GM12878 (cell line): Measurements from ENCODE around the gene ARHGEF16. TPM values are rescaled to one million over a fixed set of nuclear protein-coding genes. Genes with fewer than 3 reads are reported as not detected.

Experiments used
- ATAC-seq: fragments of 200-7000 bp; cut with Tn5 transposase; 3 replicates; pipeline ENCODE4 v1.9.1; 2020; ENCODE audit warnings: mild to moderate bottlenecking, moderate library complexity
- BruUV-seq: library from RNA; stranded (reverse); fragments of 400-500 nt; replicated peaks from 2 replicates; lab custom pipeline; 2021; lab: Mats Ljungman, UMichigan
- CTCF ChIA-PET: fragments of 300-600 bp; sonication (Branson Sonifier 250); formaldehyde crosslinking; extraction: SDS; loops from one replicate; lab custom pipeline; 2021; ENCODE audit warnings: inconsistent platforms; lab: Yijun Ruan, JAX
- POLR2A ChIA-PET: fragments of 350-600 bp; formaldehyde crosslinking; extraction: SDS; loops from one replicate; lab custom pipeline; 2021; ENCODE audit warnings: inconsistent platforms; lab: Charles Lee
- RAD21 ChIA-PET: fragments of 300-600 bp; sonication (Branson Sonifier 250); formaldehyde crosslinking; loops from one replicate; lab custom pipeline; 2023; ENCODE audit warnings: antibody characterized with exemption; ENCODE audit not compliant: unreplicated experiment; lab: Charles Lee
- SMC1A ChIA-PET: fragments of 300-600 bp; sonication (Branson Sonifier 250); formaldehyde crosslinking; loops from one replicate; lab custom pipeline; 2023; ENCODE audit not compliant: unreplicated experiment, uncharacterized antibody; lab: Charles Lee
- DNase-seq: peaks from one replicate; pipeline ENCODE4 v3.0.0-alpha.2; 2011; ENCODE audit warnings: low read depth, low spot score
- FAIRE-seq: peaks from 3 replicates; lab custom pipeline; 2011; peaks lifted over from hg19 to GRCh38; lab: Jason Lieb, UNC
- H2AFZ ChIP-seq: 2 replicates; pipeline ENCODE4 v1.6.0; 2011; ENCODE audit warnings: low read depth, low read length, control low read depth; ENCODE audit not compliant: control insufficient read depth
- H3K27ac ChIP-seq: 2 replicates; pipeline ENCODE4 v1.5.1; 2011; ENCODE audit warnings: control low read depth; ENCODE audit not compliant: control insufficient read depth, insufficient read depth
- H3K27me3 ChIP-seq, 2 experiments: replicated peaks in 1 of 2; 2 replicates each; pipeline versions ENCODE4 v1.6.0 to v1.6.1; 2011; ENCODE audit warnings: low read length in 1 of 2; ENCODE audit not compliant: control insufficient read depth in 2 of 2, insufficient read depth in 2 of 2
- H3K36me3 ChIP-seq, 2 experiments: 2 replicates each; pipeline ENCODE4 v1.5.1; 2011; ENCODE audit warnings: low read length in 1 of 2; ENCODE audit not compliant: control insufficient read depth in 2 of 2, insufficient read depth in 2 of 2
- H3K4me1 ChIP-seq: 2 replicates; pipeline ENCODE4 v1.6.1; 2011; ENCODE audit warnings: mild to moderate bottlenecking, low read length, moderate library complexity, mixed read lengths; ENCODE audit not compliant: control insufficient read depth, insufficient read depth
- H3K4me2 ChIP-seq: 2 replicates; pipeline ENCODE4 v1.6.0; 2011; ENCODE audit warnings: control low read depth; ENCODE audit not compliant: control insufficient read depth, insufficient read depth
- H3K4me3 ChIP-seq: fragments of 200-600 bp; sonication (generic); 2 replicates; pipeline ENCODE4 v1.5.1; 2016
- H3K79me2 ChIP-seq: 2 replicates; pipeline ENCODE4 v1.6.0; 2011; ENCODE audit warnings: low read length; ENCODE audit not compliant: control insufficient read depth, insufficient read depth
- H3K9ac ChIP-seq: 2 replicates; pipeline ENCODE4 v1.8.0; 2011; ENCODE audit warnings: low read length, control low read depth, mixed read lengths; ENCODE audit not compliant: control insufficient read depth, insufficient read depth
- H3K9me3 ChIP-seq: replicated peaks from 3 replicates; pipeline ENCODE4 v1.5.1; 2011; ENCODE audit warnings: mild to moderate bottlenecking, low read length; ENCODE audit not compliant: control insufficient read depth, insufficient read depth
- H4K20me1 ChIP-seq: 2 replicates; pipeline ENCODE4 v1.6.0; 2011; ENCODE audit not compliant: control insufficient read depth, insufficient read depth
- FOXM1 ChIP-seq: IDR thresholded peaks from 2 replicates; pipeline ENCODE4 v1.6.1; 2012; ENCODE audit warnings: low read depth, mild to moderate bottlenecking, inconsistent platforms, low read length, moderate library complexity
- HDAC6 ChIP-seq: fragments of 200-600 bp; sonication (generic); IDR thresholded peaks from one replicate; pipeline ENCODE4 v1.8.0; 2017; ENCODE audit warnings: antibody characterized with exemption; ENCODE audit not compliant: unreplicated experiment
- IKZF1 ChIP-seq: fragments of 450-650 bp; conservative IDR thresholded peaks from 2 replicates; pipeline ENCODE4 v1.6.1; 2017; ENCODE audit warnings: antibody characterized with exemption, mild to moderate bottlenecking
- MTA2 ChIP-seq: fragments of 450-650 bp; IDR thresholded peaks from 2 replicates; pipeline ENCODE4 v1.6.1; 2016; ENCODE audit warnings: low read depth, mild to moderate bottlenecking, moderate library complexity
- NR2C2 ChIP-seq: IDR thresholded peaks from 2 replicates; pipeline ENCODE4 v1.6.1; 2011; ENCODE audit warnings: borderline replicate concordance, low read depth; ENCODE audit not compliant: control insufficient read depth, insufficient read length
- POLR2AphosphoS2 ChIP-seq: IDR thresholded peaks from 2 replicates; pipeline ENCODE4 v1.6.1; 2011; ENCODE audit warnings: low read depth, mild to moderate bottlenecking, low read length, improper control_type of control experiment, moderate library complexity
- RAD51 ChIP-seq: fragments of 450-650 bp; IDR thresholded peaks from 2 replicates; pipeline ENCODE4 v1.6.1; 2016; ENCODE audit warnings: moderate library complexity, mild to moderate bottlenecking, inconsistent platforms
- REST ChIP-seq: IDR thresholded peaks from 2 replicates; pipeline ENCODE4 v1.6.1; 2012; ENCODE audit warnings: mild to moderate bottlenecking, low read depth, low read length
- RUNX3 ChIP-seq: IDR thresholded peaks from 2 replicates; pipeline ENCODE4 v1.6.1; 2012; ENCODE audit warnings: low read length, inconsistent platforms
- TARDBP ChIP-seq: IDR thresholded peaks from 2 replicates; pipeline ENCODE4 v1.6.1; 2016; ENCODE audit warnings: borderline replicate concordance
- YBX1 ChIP-seq: fragments of 450-650 bp; IDR thresholded peaks from 2 replicates; pipeline ENCODE4 v1.6.1; 2016; ENCODE audit warnings: antibody characterized with exemption
- YY1 ChIP-seq: IDR thresholded peaks from 2 replicates; pipeline ENCODE4 v1.6.1; 2011; ENCODE audit warnings: low read depth, mild to moderate bottlenecking, low read length
- ZZZ3 ChIP-seq: IDR thresholded peaks from 2 replicates; pipeline ENCODE4 v1.6.1; 2011; ENCODE audit warnings: low read depth; ENCODE audit not compliant: control insufficient read depth, insufficient read length
- WGBS: methylation state at CpG from one replicate; pipeline ENCODE4 v1.1.6; 2016; ENCODE audit warnings: low lambda C conversion rate; ENCODE audit not compliant: insufficient replicate concordance, insufficient coverage; ENCODE audit errors: missing lambda C conversion rate; 5-methylcytosine and 5-hydroxymethylcytosine counted together
- in situ Hi-C: fragments of 300-500 bp; cut with MboI; formaldehyde crosslinking; loops from 9 replicates; pipeline ENCODE4 v1.14.3; 2018; ENCODE audit warnings: mixed read lengths
- intact Hi-C: fragments of 100-400 bp; cut with micrococcal nuclease; formaldehyde crosslinking; loops from one replicate; pipeline ENCODE4 v1.14.2; 2022; ENCODE audit not compliant: unreplicated experiment
- polyA plus RNA-seq, 11 experiments: library from polyadenylated mRNA; depleted of rRNA in 4 of 11; unstranded in 6 of 11; stranded (reverse) in 5 of 11; fragments of >200 nt; fragmentation: Nextera tagmentation in 4 of 11; fragmentation: Illumina TruSeq in 1 of 11; extraction: Ambion mirVana in 4 of 11; extraction: Trizol in 1 of 11; gene quantifications; 1 replicate in 1 of 11; 2 replicates in 10 of 11; pipeline versions ENCODE4 v1.2.1 to v1.2.3, GENCODE V29; 2011 to 2016; ENCODE audit warnings: inconsistent platforms in 2 of 11, missing spikeins in 2 of 11, low read depth in 1 of 11
- total RNA-seq, 4 experiments: library from RNA; depleted of rRNA in 3 of 4; stranded (reverse); fragments of >200 nt in 3 of 4; fragmentation: Illumina TruSeq in 1 of 4; extraction: Trizol in 1 of 4; gene quantifications; 2 replicates each; pipeline versions ENCODE4 v1.2.1 to v1.2.3, GENCODE V29; 2013 to 2021
- TF ChIP-seq, protein P1 (sequence below): fragments of 450-650 bp; IDR thresholded peaks from 2 replicates; pipeline ENCODE4 v1.6.1; 2017; ENCODE audit warnings: low read depth, mild to moderate bottlenecking, moderate library complexity
- TF ChIP-seq, protein P2 (sequence below): IDR thresholded peaks from 2 replicates; pipeline ENCODE4 v1.6.1; 2011; ENCODE audit warnings: mild to moderate bottlenecking, low read depth, low read length, moderate library complexity; ENCODE audit not compliant: insufficient replicate concordance

The ARHGEF16 gene
- total and polyA plus RNA-seq, 10 of the 15 experiments (the other 5 are each of a cell fraction or from before 2014, with no cell fraction given), result not detected

DNA sequence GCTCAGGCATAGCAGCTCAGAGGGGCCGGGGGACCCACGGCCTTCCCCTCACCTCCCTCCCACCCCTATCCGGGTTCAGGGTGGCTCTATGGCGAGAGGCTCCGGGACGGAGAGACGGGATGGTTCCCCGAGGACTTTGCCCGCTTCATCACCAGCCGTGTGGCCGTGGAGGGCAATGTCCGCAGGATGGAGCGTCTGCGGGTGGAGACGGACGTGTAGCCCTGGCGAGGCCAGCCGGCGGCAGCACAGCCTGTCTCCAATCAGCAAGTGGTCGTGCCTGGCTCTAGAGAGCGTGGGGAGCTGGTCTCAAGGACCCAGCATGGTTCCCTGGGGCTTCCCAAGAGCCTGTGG, 25.9 kb downstream of the ARHGEF16 start:
- CTCF ChIA-PET, result no interaction called here
- Histone ChIP-seq H3K4me3 (no peak overlapping the region), H3K27ac (no peak overlapping the region), H3K4me2 (no peak overlapping the region), H3K4me1 (no peaks in the 10 kb centered on the region), H4K20me1 (no peaks in the 10 kb centered on the region), H2AFZ (no peak overlapping the region), H3K9ac (no peak overlapping the region), H3K27me3 (no peaks in the 10 kb centered on the region), H3K79me2 (no peaks in the 10 kb centered on the region), H3K9me3 (no peaks in the 10 kb centered on the region), H3K36me3 (no peaks in the 10 kb centered on the region)
- SMC1A ChIA-PET, result no interaction called here
- TF ChIP-seq HDAC6 (no peak), REST (no peak), YY1 (no peak), ZZZ3 (no peak), RAD51 (no peak), POLR2AphosphoS2 (no peak), TARDBP (no peak), IKZF1 (no peak), YBX1 (no peak), FOXM1 (no peak), MTA2 (no peak), NR2C2 (no peak), RUNX3 (no peak)
- TF ChIP-seq, protein P1, sequence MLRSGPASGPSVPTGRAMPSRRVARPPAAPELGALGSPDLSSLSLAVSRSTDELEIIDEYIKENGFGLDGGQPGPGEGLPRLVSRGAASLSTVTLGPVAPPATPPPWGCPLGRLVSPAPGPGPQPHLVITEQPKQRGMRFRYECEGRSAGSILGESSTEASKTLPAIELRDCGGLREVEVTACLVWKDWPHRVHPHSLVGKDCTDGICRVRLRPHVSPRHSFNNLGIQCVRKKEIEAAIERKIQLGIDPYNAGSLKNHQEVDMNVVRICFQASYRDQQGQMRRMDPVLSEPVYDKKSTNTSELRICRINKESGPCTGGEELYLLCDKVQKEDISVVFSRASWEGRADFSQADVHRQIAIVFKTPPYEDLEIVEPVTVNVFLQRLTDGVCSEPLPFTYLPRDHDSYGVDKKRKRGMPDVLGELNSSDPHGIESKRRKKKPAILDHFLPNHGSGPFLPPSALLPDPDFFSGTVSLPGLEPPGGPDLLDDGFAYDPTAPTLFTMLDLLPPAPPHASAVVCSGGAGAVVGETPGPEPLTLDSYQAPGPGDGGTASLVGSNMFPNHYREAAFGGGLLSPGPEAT, result no peak
- TF ChIP-seq, protein P2, sequence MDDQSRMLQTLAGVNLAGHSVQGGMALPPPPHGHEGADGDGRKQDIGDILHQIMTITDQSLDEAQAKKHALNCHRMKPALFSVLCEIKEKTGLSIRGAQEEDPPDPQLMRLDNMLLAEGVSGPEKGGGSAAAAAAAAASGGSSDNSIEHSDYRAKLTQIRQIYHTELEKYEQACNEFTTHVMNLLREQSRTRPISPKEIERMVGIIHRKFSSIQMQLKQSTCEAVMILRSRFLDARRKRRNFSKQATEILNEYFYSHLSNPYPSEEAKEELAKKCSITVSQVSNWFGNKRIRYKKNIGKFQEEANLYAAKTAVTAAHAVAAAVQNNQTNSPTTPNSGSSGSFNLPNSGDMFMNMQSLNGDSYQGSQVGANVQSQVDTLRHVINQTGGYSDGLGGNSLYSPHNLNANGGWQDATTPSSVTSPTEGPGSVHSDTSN, result no peak
- DNase-seq (no peak), ATAC-seq (no peak), FAIRE-seq (no peak)
- RAD21 ChIA-PET, result interaction anchor here (0.7 kb wide), 1 partner anchor 298 kb away, joined by 3 read pairs; no protein-coding TSS in a partner anchor
- intact Hi-C loops, result no loop called here
- BruUV-seq, result no TSS peak
- in situ Hi-C loops, result loop anchor here (10.0 kb wide), 1 partner anchor 144 kb away; the partner anchor contains the start of gene TPRG1L
- POLR2A ChIA-PET, result no interaction called here
- WGBS, result 62% methylated on average over 17 of the region's 21 CpGs
